ENCODE measurements around the gene BRSK2.

- no peak for TF ChIP-seq ZNF274 (IDR thresholded peaks at IDR 0.05; ENCODE audit: low read depth, low read length)
- TF ChIP-seq YY1 (IDR thresholded peaks at IDR 0.05; ENCODE audit: insufficient read depth, insufficient read length), result no peak
- TF ChIP-seq SUZ12 (IDR thresholded peaks at IDR 0.05; ENCODE audit: extremely low read depth, insufficient read depth, insufficient read length), result no peak
These were observed 14.9 kb downstream of the BRSK2 start for GRCh38 chr11:1404461-1405185.
